ENCODE results near the gene TPRG1L. TPM values are rescaled to one million over a fixed set of nuclear protein-coding genes. Genes with fewer than 3 reads are reported as not detected.

Gene TPRG1L
- total RNA-seq, 4 donors from 2014 or later = 36.8 to 55.3 (median 50.3) TPM

GRCh38 chr1:3672231-3672970, 47.6 kb downstream of the TPRG1L start:
- no peak overlapping the region for H3K4me3 ChIP-seq
- H3K27ac ChIP-seq (replicated peaks in 1 of 4) = no peak overlapping the region
- no peaks in the 10 kb centered on the region for H3K36me3 ChIP-seq
- TF ChIP-seq EP300 (IDR thresholded peaks at IDR 0.05) (no peak), POLR2AphosphoS5 (IDR thresholded peaks at IDR 0.05) (no peak), CTCF (IDR thresholded peaks at IDR 0.05) (no peak), POLR2A (IDR thresholded peaks at IDR 0.05; ENCODE audit: low read depth) (no peak)
- DNase-seq (ENCODE audit: extremely low spot score) = no peak
- H3K9me3 ChIP-seq = no peaks in the 10 kb centered on the region
- WGBS = 79% methylated on average over 21 of the region's 21 CpGs
- intact Hi-C loops (cut with DNase I) = no loop called here
- H3K4me1 ChIP-seq = peaks cover 6 to 9% (median 6%) of the 10 kb centered on the region in 4 donors
- peaks cover 0 to 69% (median 0%) of the 10 kb centered on the region in 4 donors for H3K27me3 ChIP-seq

DNA sequence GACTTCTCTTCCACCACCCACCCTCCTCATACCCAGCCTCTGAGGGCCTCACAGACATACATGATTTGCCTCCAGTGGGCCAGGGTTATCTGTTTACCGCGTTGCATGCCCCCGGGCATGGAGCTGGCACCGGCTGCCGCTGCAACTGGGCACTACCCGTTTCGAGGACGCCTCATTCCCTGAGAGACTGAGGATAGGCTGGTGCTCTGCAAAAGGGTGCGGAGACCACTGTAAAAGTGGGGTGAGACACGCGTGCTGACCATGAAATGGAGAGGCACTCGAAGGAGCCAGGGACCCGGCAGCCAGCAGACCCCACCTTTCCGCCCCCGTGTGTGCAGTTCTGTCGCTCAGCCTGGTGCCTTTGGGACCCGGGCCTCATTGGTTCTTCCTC, 48.2 kb downstream of the TPRG1L start:
- Histone ChIP-seq H3K27ac (replicated peaks in 1 of 4) (no peak overlapping the region), H3K9me3 (no peaks in the 10 kb centered on the region), H3K27me3 (peaks cover 0 to 64% (median 0%) of the 10 kb centered on the region in 4 donors), H3K4me3 (no peak overlapping the region), H3K4me1 (peaks cover 6 to 9% (median 6%) of the 10 kb centered on the region in 4 donors), H3K36me3 (no peaks in the 10 kb centered on the region)
- intact Hi-C loops (cut with DNase I) = no loop called here
- no peak for DNase-seq (ENCODE audit: extremely low spot score)
- 79% methylated on average over 16 of the region's 17 CpGs for WGBS
- no peak for TF ChIP-seq POLR2AphosphoS5 (IDR thresholded peaks at IDR 0.05)
- TF ChIP-seq POLR2A (IDR thresholded peaks at IDR 0.05; ENCODE audit: low read depth) = no peak

DNA sequence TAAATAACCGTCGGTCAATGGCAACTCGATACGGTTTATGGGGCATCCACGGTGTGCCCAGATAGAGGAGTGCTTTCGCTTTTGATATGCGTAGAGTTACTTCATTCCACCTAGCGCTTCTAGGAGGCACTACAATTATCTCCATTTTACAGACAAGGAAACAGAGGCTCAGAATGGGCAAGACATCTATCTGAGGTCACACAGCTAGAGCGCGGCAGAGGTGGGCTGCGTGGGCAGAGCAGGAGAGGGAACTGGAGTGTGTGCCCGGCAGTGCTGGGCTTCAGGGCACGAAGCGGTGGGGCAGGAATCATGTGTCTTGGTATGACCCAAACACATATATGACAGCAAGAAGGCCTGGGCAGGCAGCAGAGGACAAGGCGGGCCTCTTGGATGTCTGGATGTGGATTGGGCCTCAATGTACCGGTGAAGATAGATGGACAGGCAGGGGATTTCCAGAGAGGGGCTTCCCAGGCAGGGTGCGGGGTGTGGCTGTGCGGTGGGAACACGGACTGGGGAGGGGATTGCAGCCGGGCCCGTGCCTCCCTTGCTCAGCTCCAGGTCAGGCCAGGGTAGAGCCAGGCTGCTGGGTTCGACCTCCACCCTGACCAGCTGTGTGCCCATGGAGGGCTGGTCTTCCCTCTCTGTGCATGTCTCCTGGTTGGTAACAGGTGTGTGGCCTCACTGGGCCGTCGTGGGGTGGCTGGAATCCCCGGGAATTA, 48.7 kb downstream of the TPRG1L start:
- peaks cover 6 to 7% (median 6%) of the 10 kb centered on the region in 4 donors for H3K4me1 ChIP-seq
- intact Hi-C loops (cut with DNase I) = no loop called here
- H3K36me3 ChIP-seq = no peaks in the 10 kb centered on the region
- WGBS = 87% methylated on average over 24 of the region's 25 CpGs
- no peak overlapping the region for H3K4me3 ChIP-seq
- no peak for DNase-seq (ENCODE audit: extremely low spot score)
- no peak overlapping the region for H3K27ac ChIP-seq (replicated peaks in 1 of 4)
- TF ChIP-seq POLR2AphosphoS5 (IDR thresholded peaks at IDR 0.05) = no peak
- no peak for TF ChIP-seq POLR2A (IDR thresholded peaks at IDR 0.05; ENCODE audit: low read depth)
- no peak for TF ChIP-seq CTCF (IDR thresholded peaks at IDR 0.05)
- no peaks in the 10 kb centered on the region for H3K9me3 ChIP-seq
- peaks cover 0 to 63% (median 0%) of the 10 kb centered on the region in 4 donors for H3K27me3 ChIP-seq

DNA sequence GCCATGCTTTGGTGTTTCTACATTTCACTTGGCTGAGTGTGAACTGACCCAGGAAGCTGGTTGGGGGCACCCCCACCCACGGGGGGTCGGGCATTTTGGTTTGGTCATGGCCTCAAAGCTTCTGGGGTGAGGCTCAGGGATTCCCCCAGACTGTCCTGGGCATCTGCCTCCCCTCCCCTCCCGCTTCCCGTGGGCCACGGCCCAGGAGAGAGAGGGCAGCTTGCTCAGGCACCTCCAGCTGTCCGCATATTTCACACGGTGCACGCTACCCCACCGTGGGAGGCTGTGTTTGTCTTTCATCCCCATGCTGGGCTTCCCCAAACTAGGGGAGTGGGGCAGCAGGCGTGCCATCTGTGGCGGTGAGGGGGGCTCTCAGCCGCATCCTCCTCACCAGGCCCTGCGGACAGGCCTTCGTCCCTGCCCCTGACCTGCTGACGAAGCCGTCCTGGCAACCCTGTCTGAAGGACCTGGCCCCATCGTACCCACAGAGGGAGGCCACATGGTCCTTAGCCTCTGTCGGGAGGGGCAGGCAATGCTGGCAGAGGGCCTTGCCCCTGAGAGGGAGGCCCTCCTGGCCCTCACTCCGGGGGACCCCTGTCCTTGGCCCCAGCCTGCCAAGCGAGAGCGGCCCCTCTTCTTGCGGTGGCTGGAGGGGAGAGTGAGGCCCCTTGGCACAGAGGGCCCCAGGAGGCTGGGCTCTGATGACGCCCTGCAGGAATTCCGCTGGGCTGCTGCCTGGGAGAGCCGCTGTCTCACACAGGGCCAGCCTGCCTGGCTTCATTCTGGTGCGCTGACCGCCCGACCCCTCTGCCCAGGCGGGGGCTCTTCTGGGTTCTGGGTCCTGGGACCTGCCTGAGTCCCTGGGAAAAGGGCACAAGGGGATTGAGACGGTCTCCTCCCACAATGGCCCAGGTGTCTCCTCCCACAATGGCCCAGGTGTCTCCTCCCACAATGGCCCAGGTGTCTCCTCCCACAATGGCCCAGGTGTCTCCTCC, 49.6 kb downstream of the TPRG1L start:
- H3K27me3 ChIP-seq = peaks cover 0 to 63% (median 0%) of the 10 kb centered on the region in 4 donors
- DNase-seq (ENCODE audit: extremely low spot score) = no peak
- no peak overlapping the region for H3K4me3 ChIP-seq
- no peaks in the 10 kb centered on the region for H3K9me3 ChIP-seq
- no peak overlapping the region for H3K27ac ChIP-seq (replicated peaks in 1 of 4)
- peaks cover 0 to 6% (median 0%) of the 10 kb centered on the region in 4 donors for H3K4me1 ChIP-seq
- no peaks in the 10 kb centered on the region for H3K36me3 ChIP-seq
- intact Hi-C loops (cut with DNase I) = no loop called here
- TF ChIP-seq EP300 (IDR thresholded peaks at IDR 0.05) (no peak), POLR2AphosphoS5 (IDR thresholded peaks at IDR 0.05) (no peak), POLR2A (IDR thresholded peaks at IDR 0.05; ENCODE audit: low read depth) (no peak), CTCF (IDR thresholded peaks at IDR 0.05) (no peak)
- WGBS = 76% methylated on average over 15 of the region's 30 CpGs

Measured in esophagus muscularis mucosa (tissue), 4 donors.